COLO668 (cell line): ENCODE data around the gene MEF2C.

Experiments used
- DNase-seq: peaks from one replicate; lab custom pipeline; 2025; ENCODE audit not compliant: unreplicated experiment; lab: John Stamatoyannopoulos, UW

MEF2C gene

DNA sequence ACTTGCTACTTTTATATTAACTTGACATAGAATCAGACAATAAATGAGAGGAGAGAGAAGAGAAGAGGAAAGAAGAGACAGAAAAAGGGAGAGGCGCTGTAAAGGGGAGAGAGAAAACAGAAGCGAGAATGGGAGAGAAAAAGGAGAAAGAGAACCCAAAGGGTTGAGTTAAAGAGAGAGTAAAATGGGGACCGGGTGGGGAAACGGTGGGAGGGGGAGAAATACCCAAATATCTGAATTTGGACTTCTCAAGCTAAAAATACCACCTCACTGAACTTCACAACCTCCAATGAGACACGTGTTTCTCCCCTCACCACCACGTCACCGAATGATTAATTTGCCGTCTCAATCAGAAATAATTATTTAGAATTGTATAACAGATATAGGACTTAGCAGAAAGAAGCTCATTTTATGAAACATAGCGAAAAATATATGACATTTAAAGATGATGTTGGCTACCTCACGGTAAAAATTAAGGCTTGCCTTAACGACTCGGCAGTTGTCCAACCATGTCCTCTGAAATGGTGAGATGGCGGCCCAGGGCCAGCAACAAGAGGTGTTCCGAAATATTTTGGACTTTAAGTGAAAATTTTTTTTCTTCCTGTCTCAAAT, 204.1 kb downstream of the MEF2C start:
- DNase-seq: no peak

DNA sequence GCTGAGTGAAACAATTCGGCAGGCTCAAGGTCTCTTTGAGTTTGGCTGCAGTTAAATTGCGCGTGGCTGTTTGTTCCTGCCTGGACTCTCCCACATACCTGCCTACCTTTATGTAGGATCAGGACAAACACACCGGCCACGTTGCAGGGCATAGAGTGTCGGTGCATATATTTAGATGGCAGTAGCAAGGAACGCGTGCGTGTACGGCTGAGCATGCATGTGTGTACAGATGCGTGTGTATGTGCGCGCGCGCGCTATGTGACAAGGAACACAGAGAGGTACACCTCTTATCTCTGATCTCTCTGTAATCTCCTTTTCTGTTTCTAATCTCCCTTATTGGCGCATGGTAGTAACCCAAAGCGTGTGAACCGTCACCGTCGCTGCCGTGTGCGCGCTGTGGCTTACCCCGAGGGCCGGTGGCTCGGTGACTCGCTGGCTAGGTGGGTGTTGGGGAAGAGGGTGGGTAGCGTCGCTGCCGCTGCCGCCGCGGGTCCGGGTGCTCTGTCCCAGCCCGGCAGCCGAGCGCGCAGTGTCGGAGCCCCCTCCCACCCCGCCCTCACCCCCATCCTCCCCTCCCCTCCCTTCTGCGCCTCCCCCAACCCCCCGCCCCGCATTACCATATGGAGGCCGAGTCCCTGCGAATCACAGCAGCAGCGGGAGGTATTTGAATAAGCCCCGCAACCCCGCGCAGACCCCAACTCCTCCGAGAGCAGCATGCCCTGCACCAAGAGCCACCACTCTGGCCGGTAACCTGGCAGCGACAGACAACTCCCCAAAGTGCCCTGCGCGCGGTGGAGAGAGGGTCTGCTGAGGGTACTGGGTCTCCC, 204.8 kb downstream of the MEF2C start:
- DNase-seq: peak; percentile 58

DNA sequence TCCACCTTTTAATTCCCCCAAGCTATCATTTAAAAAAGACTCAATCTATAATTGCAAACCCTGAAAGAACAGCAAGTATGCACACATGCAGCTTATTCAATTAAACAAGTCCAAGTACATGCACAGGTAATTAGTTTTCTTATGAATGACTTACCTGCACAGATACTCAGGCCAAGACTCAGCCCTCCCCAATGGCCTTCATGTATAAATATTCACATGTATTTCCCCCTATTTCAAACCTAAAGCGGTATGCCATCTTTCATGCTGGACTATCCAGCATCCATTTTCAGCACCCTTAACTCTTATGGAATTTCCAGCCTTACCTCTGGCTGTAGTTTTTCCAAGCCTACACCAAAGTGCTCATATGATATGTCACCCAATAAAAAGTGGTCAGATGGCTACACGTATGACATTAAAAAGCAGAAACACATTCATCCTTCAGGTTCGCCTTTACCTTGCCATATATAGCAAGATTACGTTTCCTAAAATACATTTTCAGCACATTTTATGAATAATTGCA, 205.5 kb downstream of the MEF2C start:
- no peak for DNase-seq

DNA sequence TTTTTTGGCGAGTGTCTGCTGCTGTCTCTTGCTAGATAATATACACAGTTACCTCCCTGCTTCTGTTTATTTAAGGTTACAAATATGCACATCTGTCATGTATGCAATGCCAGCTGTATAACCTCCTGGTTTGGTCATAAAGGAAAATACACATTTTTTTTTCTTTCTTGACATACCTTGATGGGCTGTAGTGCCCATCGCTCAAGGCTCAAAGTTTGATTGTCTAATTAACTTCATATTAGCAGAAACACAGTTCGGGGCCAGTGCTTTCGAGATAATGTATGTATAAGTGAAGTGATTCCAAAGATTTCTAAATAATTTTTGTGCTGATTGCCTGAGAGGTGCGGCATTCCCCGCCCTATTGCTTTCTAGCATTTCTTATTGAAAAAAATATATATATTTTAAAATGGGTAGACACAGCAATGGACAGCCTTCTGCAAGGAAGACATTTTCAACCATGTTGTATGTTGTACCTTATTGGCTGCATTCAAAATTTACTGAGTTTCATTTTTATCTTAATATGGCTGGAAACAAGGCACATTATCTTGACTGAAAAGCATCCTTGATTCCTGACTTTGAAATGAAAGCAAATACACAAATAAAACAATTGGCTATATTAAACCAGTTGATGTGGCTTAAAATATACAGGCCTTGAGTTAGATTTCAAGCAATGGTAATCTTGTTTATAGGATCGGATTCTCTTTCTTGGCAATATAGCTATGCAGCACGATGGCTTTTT, 206.2 kb downstream of the MEF2C start:
- no peak for DNase-seq

DNA sequence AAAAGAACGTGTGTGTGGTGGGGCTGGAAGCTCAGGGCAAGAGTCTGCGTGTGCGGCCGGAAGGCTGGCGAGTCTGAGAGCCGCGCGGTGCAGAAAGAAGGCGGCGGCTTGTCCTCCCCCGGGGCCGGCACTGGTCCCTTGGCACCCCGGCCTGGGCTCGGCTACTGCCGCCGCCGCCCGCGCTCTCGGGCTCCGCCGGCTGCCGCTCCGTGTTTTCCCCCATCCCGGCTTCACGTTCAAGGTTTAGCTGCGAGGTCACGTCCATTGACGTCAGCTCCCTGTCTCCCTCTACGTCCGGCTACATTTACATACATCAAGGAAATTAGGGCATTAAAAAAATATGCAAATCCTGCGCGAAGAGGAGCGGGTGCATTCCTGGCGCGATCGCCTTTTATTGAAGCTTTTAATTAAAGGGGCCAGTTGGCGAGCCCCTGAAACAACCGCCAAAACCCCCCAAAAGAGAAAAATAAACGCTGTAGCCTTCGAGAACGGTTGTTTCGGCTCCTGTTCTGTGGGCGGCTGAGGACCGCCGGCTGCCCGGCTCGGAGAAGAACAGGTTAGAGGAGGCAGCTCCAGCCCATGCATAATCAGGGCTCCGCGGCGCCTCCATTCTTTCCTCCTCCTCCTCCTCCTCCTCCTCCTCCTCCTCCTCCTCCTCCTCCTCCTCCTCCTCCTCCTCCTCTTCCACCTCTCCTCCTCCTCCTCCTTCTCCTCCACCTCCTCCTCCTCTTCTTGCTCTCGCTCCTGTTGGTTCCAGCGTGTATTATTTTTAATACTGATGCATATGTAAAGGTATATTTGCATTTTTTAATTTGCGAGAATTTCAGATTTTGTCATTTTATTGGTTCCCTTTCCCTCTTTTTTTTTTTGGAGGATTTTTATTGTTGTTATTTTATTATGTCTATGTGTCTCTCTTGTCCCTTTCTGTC, 207.0 kb downstream of the MEF2C start:
- DNase-seq: peak; percentile 88

DNA sequence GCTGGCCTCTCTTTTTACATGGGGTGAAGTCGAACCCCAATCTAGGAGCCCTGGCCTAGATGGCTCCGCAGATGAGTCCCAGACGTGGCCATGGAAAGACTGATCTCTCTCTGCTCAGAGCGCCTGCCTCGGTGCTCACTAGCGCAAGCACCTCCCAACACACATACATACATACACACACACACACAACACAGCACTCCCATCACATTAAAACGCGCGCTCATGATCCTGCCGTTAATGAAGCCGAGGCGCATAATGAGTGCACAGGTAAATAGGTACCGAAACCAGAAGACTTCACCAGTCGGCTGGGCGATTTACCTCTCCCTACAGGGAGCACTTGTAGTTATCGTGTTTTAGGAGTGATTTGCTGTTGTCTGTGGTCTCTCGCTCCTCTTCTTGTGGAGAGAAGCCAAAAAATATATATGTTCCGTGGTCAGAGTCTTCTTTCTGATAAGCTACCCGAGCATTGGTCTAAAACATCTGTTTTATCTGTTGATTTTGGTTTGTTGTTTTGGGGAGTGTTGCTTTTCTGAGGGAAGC, 207.7 kb downstream of the MEF2C start:
- peak; percentile 61 for DNase-seq

DNA sequence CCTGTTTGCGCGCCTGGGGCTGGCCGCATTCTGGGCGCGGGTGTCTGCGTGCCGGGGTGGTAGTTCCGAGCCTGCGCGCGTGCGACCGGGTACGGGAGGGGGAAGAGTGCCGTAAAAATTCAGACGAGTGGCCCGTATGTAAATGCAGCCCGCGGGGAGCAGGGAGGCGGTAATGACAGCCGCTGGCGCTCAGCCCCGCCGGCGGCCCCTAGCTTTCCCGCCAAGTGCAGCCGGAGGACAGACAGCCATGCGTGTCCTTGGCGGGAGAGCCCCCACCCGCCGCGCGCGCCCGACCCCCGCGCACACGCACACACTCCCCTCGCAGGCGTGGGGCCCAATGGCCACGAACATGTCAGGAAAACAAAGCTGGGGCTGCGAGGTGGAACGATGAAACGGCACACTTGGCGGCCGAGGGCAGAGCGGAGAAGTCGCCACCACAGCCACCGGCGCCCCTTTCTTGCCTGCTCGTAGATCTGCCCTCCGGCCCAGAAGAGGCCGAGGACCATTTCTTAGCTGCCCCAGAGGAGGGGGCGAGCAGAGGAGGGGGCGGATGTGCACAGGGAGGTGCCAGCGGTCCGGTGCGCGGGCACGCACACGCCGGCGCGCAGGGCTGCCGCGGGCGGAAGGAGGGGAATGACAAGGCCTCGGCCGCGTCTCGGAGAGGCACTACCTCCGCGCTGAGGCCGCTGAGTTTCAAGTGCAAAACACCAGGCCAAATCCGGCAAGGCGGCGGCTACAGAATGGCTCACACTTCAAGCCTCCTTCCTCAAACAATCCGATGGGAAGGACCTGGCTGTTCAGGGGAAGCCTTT, 208.4 kb downstream of the MEF2C start:
- peak; percentile 85 for DNase-seq

DNA sequence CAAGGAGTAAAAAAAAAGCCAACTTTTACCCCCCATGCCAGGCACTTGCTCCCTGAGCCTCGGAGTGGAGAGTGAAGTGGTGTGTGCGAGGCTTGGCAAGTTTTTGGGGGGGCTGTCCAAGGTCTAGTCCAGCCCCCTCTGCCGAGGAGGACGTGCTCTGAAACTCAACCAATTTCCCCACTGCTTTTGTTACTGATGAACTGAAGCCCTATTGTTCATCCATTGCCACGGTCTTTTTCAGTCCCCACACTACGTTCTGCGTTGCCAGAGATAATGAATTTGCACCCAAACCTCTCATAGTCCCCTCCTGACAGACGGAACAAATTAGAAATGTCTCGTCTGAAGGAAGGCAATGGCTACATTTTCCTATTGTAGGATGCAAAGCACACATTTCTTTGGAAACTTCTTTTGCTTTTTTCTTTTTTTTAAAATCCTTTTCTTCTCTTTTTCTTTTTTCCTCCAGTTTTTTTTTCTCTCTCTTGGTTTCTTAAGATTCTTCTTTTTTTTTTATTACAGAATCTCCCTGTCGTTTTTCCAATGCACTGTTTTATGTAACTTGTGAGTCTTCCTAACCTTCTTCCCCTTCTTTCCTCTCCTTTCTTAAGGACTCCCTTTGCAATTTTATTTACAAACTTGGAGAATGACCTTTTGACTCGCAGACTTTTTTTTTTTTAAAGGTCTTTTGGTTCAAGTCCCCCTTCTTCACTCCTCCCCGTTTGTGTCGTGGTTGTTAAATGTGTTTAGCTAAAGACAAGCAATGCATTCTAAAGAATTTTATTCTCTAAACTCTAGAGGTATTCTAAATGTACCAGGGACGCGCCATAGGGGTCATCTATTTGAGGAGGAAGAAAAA, 209.5 kb downstream of the MEF2C start:
- peak; percentile 21 for DNase-seq

DNA sequence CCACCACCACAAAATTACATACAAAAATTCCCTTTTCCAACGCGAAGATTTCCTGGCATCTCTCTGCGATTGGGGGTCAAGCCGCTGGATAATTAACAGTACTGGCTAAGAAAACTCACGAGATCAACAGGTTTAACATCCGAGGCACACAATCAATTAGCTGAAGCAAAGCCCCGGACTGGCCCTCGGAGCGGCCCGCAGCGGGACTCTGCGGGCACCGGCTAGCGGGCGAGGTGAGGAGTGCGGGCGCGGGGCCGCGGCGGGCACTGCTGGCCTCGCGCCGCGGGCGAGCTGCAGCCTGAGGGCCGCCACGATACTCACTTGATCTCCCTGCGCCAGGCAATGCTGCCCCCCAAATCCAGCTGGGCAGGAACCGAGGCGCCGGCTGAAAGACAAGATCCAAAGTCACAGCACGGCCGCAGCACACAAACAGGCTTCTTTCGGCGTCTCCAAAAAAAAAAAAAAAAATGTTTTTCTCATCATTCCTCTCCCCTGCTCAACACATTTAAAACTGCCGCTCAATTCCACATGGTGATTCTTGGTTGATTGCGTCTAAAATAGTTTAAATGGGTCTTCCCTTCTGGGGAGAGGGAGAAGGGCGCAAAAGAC, 210.2 kb downstream of the MEF2C start:
- DNase-seq: peak; percentile 71

DNA sequence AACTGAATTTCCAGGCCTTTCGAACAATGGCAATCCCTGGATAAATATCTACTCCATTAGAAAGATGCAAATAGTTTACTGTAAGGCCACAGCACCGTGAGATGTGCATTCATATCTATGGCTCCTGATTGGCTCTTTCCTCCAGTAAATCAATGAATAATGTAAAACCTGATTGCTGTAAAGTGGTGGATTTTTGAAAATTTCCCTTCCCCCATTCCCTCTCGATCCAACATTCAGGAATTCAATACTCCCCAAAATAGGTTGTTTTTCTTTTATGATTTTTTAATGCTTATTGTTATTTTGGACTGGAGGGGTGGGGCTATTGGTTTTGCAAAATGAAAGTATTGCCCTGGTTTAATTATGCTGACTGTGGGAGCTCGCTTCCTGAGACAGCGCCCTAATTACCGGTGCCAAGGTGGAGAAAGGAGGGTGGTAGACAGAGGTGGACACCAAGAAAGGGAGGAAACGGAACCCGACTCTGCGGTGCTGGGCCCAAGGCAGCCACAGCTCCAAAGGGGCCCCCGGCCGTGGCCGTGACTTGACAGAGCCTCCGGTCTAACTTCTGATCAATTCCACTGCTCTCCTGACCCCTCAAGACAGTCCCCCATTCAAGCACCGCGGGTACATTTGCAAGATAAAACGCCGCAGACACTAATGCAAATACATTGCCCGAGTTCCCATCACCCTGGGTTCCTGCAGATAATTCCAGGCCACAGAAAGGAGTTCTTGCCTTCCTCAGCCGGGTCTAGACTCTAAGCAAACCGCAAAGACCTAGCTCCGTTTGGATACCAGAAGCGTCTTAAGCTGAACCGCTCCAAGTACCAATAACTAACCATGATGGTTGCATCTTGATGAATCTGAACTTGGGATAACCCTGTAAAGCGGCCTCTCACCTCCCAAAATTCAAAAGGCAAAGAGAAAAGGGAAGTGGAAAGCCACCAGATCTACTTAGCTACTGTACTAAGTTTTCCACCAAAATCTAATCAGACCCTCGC, 211.2 kb downstream of the MEF2C start:
- no peak for DNase-seq

DNA sequence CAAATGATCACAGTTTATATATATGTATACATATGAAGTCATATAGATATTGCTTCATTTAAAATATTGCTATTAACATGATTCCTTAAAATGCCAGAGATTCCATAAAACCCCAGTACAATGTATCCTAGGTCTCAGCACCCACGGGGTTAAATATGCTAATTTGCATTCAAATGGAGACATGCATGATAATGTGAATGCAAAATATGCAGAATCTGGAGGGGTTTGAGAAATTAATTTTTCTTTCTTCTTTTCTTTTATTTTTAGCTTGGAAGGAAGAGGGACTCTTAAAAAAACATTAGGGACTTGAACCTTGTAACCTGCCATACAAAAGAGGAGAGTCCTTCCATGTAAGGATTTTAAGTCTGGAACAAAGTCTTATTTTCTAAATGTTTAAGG, 211.9 kb downstream of the MEF2C start:
- no peak for DNase-seq

DNA sequence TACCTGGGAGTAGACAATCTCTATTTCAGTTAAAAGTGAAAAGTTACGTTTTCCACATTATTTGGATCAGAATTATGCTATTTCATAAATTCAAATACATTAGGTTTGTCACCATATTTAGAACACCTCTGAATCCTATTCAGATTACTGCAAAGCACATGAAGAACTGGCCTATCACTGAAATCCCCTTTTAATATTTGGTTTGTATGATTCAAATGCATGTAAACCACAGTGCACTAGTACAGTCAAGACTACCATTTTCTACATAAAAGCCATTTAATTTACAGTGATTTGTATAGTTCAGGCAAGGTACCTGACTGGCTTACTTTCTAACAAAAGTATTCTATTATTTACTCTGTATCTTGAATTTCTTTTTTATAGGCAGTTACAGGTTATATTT, 212.5 kb downstream of the MEF2C start:
- no peak for DNase-seq

DNA sequence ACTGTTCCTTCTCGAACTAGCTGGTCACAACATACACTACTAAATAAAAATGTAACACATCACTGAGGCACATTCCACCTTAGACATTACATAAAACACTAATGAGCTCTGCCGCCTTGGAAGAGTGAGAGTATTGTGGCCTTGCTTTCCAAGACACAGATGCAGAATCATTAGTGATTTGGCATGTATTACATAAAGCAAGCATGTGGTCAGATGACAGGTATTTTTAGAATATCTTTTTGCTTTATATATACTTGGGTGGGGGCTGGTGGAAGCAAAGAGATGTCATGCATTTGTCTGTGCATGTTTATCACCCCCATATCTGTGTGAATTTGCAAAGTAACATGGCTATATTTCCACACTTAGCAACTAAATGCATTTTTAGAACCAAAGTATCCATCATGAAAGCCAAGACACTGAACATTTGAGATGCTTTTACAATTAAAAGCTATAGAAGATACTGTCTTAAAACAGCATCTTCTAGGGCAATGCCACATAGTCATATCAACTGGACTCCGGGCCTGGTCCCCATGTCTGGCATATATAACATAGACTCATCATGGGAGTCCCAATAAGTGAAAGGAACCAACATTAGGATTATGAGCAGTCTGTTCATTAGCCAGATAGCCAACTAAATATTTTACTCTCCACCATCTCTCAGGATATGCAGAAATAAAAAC, 213.5 kb downstream of the MEF2C start:
- DNase-seq: no peak

DNA sequence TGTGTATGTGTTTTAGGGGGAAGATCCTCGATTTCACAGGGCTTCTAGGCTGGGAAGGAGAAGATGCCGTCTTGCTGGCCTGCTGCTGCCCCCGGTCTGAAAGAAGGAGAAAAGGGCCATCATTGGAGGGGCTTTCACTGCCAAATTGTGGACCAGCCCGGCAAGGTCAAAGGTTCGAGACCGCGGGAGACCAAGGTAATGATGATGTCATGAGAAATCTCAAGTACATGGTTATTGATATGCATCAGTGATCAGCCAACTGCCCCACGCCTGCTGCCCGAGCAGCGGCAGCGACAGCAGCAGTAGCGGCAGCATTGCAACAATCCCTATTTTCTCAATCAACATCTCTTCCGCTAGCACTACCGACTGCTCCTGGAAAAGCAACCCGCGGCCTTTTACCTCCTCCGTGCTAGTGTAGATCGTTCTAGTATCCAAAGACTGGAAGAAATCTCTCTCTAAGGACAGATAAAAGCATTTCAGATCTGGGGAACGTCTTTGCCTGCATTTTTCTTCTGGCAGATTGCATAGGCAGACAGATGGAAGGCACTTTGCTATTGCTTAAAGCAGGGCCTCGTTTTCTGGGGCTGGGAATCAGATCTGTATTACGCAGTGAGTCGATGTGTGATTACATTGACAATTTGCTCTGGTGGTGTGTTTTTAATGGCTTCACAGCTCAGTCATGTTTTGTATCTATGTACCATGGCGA, 215.3 kb downstream of the MEF2C start:
- DNase-seq: no peak
